DND-41 (cell line): ENCODE measurements around the gene ADAM20.

Experiments used
- EZH2 ChIP-seq: IDR thresholded peaks from 3 replicates; pipeline ENCODE4 v1.6.1; 2012; ENCODE audit warnings: borderline replicate concordance, low read depth, mild to moderate bottlenecking, moderate library complexity, low read length, inconsistent platforms; ENCODE audit not compliant: severe bottlenecking
- TF ChIP-seq, protein P1 (sequence below): IDR thresholded peaks from 2 replicates; pipeline ENCODE4 v1.5.1; 2012; ENCODE audit warnings: borderline replicate concordance, low read length, moderate library complexity, mild to moderate bottlenecking; ENCODE audit not compliant: poor library complexity, severe bottlenecking; ENCODE audit errors: extremely low read depth

- TF ChIP-seq, protein P1, sequence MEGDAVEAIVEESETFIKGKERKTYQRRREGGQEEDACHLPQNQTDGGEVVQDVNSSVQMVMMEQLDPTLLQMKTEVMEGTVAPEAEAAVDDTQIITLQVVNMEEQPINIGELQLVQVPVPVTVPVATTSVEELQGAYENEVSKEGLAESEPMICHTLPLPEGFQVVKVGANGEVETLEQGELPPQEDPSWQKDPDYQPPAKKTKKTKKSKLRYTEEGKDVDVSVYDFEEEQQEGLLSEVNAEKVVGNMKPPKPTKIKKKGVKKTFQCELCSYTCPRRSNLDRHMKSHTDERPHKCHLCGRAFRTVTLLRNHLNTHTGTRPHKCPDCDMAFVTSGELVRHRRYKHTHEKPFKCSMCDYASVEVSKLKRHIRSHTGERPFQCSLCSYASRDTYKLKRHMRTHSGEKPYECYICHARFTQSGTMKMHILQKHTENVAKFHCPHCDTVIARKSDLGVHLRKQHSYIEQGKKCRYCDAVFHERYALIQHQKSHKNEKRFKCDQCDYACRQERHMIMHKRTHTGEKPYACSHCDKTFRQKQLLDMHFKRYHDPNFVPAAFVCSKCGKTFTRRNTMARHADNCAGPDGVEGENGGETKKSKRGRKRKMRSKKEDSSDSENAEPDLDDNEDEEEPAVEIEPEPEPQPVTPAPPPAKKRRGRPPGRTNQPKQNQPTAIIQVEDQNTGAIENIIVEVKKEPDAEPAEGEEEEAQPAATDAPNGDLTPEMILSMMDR = no peak
- TF ChIP-seq EZH2 = no peak
These were observed 61.0 kb downstream of the ADAM20 start for GRCh38 chr14:70473825-70474224.
